Panc1 (cell line): ENCODE results near the gene TTLL10. TPM values are rescaled to one million over a fixed set of nuclear protein-coding genes. Genes with fewer than 3 reads are reported as not detected.

Source experiments
- ATAC-seq: fragments of 200-7000 bp; cut with Tn5 transposase; 2 replicates; pipeline ENCODE4 v1.9.1; 2020; ENCODE audit warnings: mild to moderate bottlenecking, moderate library complexity
- BruUV-seq: library from RNA; stranded (reverse); fragments of 400-500 nt; replicated peaks from 2 replicates; lab custom pipeline; 2021; lab: Mats Ljungman, UMichigan
- CTCF ChIA-PET: fragments of 300-600 bp; sonication (Branson Sonifier 250); formaldehyde crosslinking; loops from one replicate; lab custom pipeline; 2022; ENCODE audit warnings: antibody characterized with exemption; lab: Charles Lee
- POLR2A ChIA-PET: fragments of 300-600 bp; sonication (Branson Sonifier 250); formaldehyde crosslinking; loops from one replicate; lab custom pipeline; 2022; ENCODE audit warnings: antibody characterized with exemption; lab: Charles Lee
- DNase-seq: peaks from one replicate; pipeline ENCODE4 v3.0.0-alpha.2; 2010; ENCODE audit warnings: low read depth, low spot score
- H3K27ac ChIP-seq: 2 replicates; pipeline ENCODE4 v1.5.1; 2011; ENCODE audit warnings: mild to moderate bottlenecking, low read length, inconsistent platforms
- H3K27me3 ChIP-seq: fragments of 200-500 bp; sonication (Bioruptor generic); 2 replicates; pipeline ENCODE4 v1.6.0; 2014; ENCODE audit warnings: low read length, inconsistent platforms; ENCODE audit not compliant: control insufficient read depth, insufficient read depth
- H3K36me3 ChIP-seq: fragments of 200-500 bp; sonication (Bioruptor generic); 2 replicates; pipeline ENCODE4 v1.5.1; 2014; ENCODE audit warnings: inconsistent platforms, mild to moderate bottlenecking, low read length, moderate library complexity; ENCODE audit not compliant: control insufficient read depth, insufficient read depth
- H3K4me1 ChIP-seq: 2 replicates; pipeline ENCODE4 v1.5.1; 2011; ENCODE audit warnings: inconsistent platforms, mild to moderate bottlenecking, low read length, moderate library complexity; ENCODE audit not compliant: control insufficient read depth, insufficient read depth
- H3K4me3 ChIP-seq, 2 experiments: 2 replicates each; pipeline ENCODE4 v1.5.1; 2011 to 2012; ENCODE audit warnings: low read depth in 2 of 2, low read length in 2 of 2, mild to moderate bottlenecking in 2 of 2, inconsistent platforms in 1 of 2, moderate library complexity in 1 of 2
- H3K9me3 ChIP-seq: fragments of 200-500 bp; sonication (Bioruptor generic); 2 replicates; pipeline ENCODE4 v1.5.1; 2014; ENCODE audit warnings: low read depth, mild to moderate bottlenecking, inconsistent platforms, low read length, moderate library complexity; ENCODE audit not compliant: control insufficient read depth, insufficient read depth
- POLR2AphosphoS5 ChIP-seq: IDR thresholded peaks from 2 replicates; pipeline ENCODE4 v1.6.1; 2012; ENCODE audit warnings: mild to moderate bottlenecking, low read depth, low read length, moderate library complexity
- REST ChIP-seq, 2 experiments: IDR thresholded peaks; 2 replicates each; pipeline ENCODE4 v1.6.1; 2011 to 2012; ENCODE audit warnings: low read depth in 2 of 2, control low read depth in 1 of 2, low read length in 1 of 2, mild to moderate bottlenecking in 1 of 2, moderate library complexity in 1 of 2; ENCODE audit not compliant: insufficient read depth in 1 of 2
- SIN3A ChIP-seq: IDR thresholded peaks from 2 replicates; pipeline ENCODE4 v1.6.1; 2012; ENCODE audit warnings: low read depth, mild to moderate bottlenecking, low read length, moderate library complexity, borderline replicate concordance; ENCODE audit not compliant: insufficient read depth
- TCF7L2 ChIP-seq: IDR thresholded peaks from 2 replicates; pipeline ENCODE4 v1.6.1; 2011; ENCODE audit warnings: mild to moderate bottlenecking, low read depth, low read length, inconsistent platforms
- in situ Hi-C: cut with HindIII; loops from 2 replicates; pipeline ENCODE4 v1.10.0; 2016; ENCODE audit warnings: low sequenced_read_pairs, low pct_unique_long_range_greater_than_20kb
- intact Hi-C: fragments of 100-400 bp; cut with micrococcal nuclease; formaldehyde crosslinking; loops from one replicate; pipeline ENCODE4 v1.10.0; 2022; ENCODE audit not compliant: unreplicated experiment
- total RNA-seq: library from RNA; stranded (reverse); gene quantifications from one replicate; pipeline ENCODE4 v1.2.1, GENCODE V29; 2021; ENCODE audit not compliant: unreplicated experiment
- TF ChIP-seq, protein P1 (sequence below): fragments of 450-650 bp; IDR thresholded peaks from 2 replicates; pipeline ENCODE4 v1.5.1; 2017; ENCODE audit warnings: mild to moderate bottlenecking

The TTLL10 gene
- total RNA-seq, 1 experiment from 2014 or later, result not detected

GRCh38 chr1:1246577-1247340 is 73.1 kb downstream of the TTLL10 start, which contains the start of gene C1QTNF12:
TSS of gene C1QTNF12 (minus strand) at chr1:1246722. CDS start at chr1:1246690, 32 bp downstream.
- no peaks in the 10 kb centered on the region for H3K36me3 ChIP-seq

GRCh38 chr1:1247341-1247913 is 73.7 kb downstream of the TTLL10 start:
- DNase-seq (no peak), ATAC-seq (no peak)
- in situ Hi-C loops, result no loop called here
- Histone ChIP-seq H3K27ac (peak overlapping the region; percentile 46), H3K4me1 (peaks cover 39% of the 10 kb centered on the region), H3K27me3 (no peaks in the 10 kb centered on the region), H3K4me3 (no peak overlapping the region), H3K9me3 (no peaks in the 10 kb centered on the region), H3K36me3 (no peaks in the 10 kb centered on the region)
- ChIA-PET CTCF (no interaction called here), POLR2A (no interaction called here)
- intact Hi-C loops, result no loop called here
- TF ChIP-seq SIN3A (no peak), REST (IDR thresholded peaks at IDR 0.05; ENCODE audit: insufficient read depth in 1 of 2, low read depth in 2 of 2, low read length in 1 of 2) (no peak), POLR2AphosphoS5 (no peak), TCF7L2 (no peak)
- TF ChIP-seq, protein P1, sequence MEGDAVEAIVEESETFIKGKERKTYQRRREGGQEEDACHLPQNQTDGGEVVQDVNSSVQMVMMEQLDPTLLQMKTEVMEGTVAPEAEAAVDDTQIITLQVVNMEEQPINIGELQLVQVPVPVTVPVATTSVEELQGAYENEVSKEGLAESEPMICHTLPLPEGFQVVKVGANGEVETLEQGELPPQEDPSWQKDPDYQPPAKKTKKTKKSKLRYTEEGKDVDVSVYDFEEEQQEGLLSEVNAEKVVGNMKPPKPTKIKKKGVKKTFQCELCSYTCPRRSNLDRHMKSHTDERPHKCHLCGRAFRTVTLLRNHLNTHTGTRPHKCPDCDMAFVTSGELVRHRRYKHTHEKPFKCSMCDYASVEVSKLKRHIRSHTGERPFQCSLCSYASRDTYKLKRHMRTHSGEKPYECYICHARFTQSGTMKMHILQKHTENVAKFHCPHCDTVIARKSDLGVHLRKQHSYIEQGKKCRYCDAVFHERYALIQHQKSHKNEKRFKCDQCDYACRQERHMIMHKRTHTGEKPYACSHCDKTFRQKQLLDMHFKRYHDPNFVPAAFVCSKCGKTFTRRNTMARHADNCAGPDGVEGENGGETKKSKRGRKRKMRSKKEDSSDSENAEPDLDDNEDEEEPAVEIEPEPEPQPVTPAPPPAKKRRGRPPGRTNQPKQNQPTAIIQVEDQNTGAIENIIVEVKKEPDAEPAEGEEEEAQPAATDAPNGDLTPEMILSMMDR, result no peak
- no TSS peak for BruUV-seq

More at GRCh38 chr1:1246577-1247340, 73.1 kb downstream of the TTLL10 start, which contains the start of gene C1QTNF12:
- Histone ChIP-seq H3K27me3 (no peaks in the 10 kb centered on the region), H3K9me3 (no peaks in the 10 kb centered on the region), H3K27ac (peak within 1 kb of the TSS; percentile 79), H3K4me3 (no peak within 1 kb of the TSS), H3K4me1 (peaks cover 39% of the 10 kb centered on the region)
- TF ChIP-seq POLR2AphosphoS5 (no peak), TCF7L2 (no peak), REST (IDR thresholded peaks at IDR 0.05; ENCODE audit: insufficient read depth in 1 of 2, low read depth in 2 of 2, low read length in 1 of 2) (no peak), SIN3A (no peak)
- TF ChIP-seq, protein P1, result no peak; the same call in 1 of the 2 replicates
- ChIA-PET POLR2A (no interaction called here), CTCF (interaction anchor here (0.6 kb wide), 1 partner anchor 128 kb away, joined by 5 read pairs; no protein-coding TSS in a partner anchor)
- DNase-seq (no peak), ATAC-seq (peak; percentile 15; the same call in 1 of the 2 replicates)
- BruUV-seq, result no TSS peak
- in situ Hi-C loops, result no loop called here
- intact Hi-C loops, result no loop called here
